ENCODE results near the gene BOLA2B. TPM values are rescaled to one million over a fixed set of nuclear protein-coding genes. Genes with fewer than 3 reads are reported as not detected.
A peak's percentile ranks its signal among the peaks of the same experiment; 100 is the strongest.
"Not testable (repeated sequence)": the region's sequence is repeated elsewhere in the genome, so short reads cannot be mapped to it uniquely, and the experiment has no call there.

BOLA2B gene
- total RNA-seq, 1 donor from 2014 or later = 49.5 TPM

GRCh38 chr16:30185683-30186421 is 7.6 kb downstream of the BOLA2B start:
- intact Hi-C loops (cut with micrococcal nuclease) = no loop called here
- ATAC-seq (peak; percentile 24), DNase-seq (peak; percentile 73)

GRCh38 chr16:30184891-30185682 is 8.4 kb downstream of the BOLA2B start:
- ATAC-seq (no peak), DNase-seq (peak; percentile 33)
- intact Hi-C loops (cut with micrococcal nuclease) = no loop called here

- ATAC-seq (no peak), DNase-seq (peak; percentile 56)
- intact Hi-C loops (cut with micrococcal nuclease) = no loop called here
These were observed 9.2 kb downstream of the BOLA2B start for GRCh38 chr16:30184096-30184890.

GRCh38 chr16:30183233-30184095 is 10.0 kb downstream of the BOLA2B start, which contains the start of gene CORO1A:
TSS of gene CORO1A (plus strand) at chr16:30183602. CDS start at chr16:30185210, 1,608 bp downstream.
- intact Hi-C loops (cut with micrococcal nuclease) = no loop called here
- DNase-seq (peak; percentile 92), ATAC-seq (peak; percentile 89)

- intact Hi-C loops (cut with micrococcal nuclease) = no loop called here
- DNase-seq (no peak), ATAC-seq (no peak)
These were observed 12.7 kb downstream of the BOLA2B start for GRCh38 chr16:30180741-30181140.

- ATAC-seq = no peak
- intact Hi-C loops (cut with micrococcal nuclease) = no loop called here
- DNase-seq = no peak
These were observed 13.5 kb downstream of the BOLA2B start for GRCh38 chr16:30179931-30180330.

GRCh38 chr16:30179195-30179594 is 14.3 kb downstream of the BOLA2B start:
- intact Hi-C loops (cut with micrococcal nuclease) = no loop called here
- no peak for DNase-seq

GRCh38 chr16:30176876-30177275 is 16.6 kb downstream of the BOLA2B start:
- intact Hi-C loops (cut with micrococcal nuclease); ATAC-seq: not testable (repeated sequence)
- DNase-seq = peak; percentile 26

More at GRCh38 chr16:30179195-30179594, 14.3 kb downstream of the BOLA2B start:
- ATAC-seq = no peak

GRCh38 chr16:30173054-30173453 is 20.4 kb downstream of the BOLA2B start:
- no peak for DNase-seq
- no peak for ATAC-seq
- intact Hi-C loops (cut with micrococcal nuclease) = no loop called here

- DNase-seq; intact Hi-C loops (cut with micrococcal nuclease); ATAC-seq: not testable (repeated sequence)
These were observed 23.3 kb downstream of the BOLA2B start for GRCh38 chr16:30170145-30170544.

GRCh38 chr16:30169416-30169815 is 24.1 kb downstream of the BOLA2B start:
- DNase-seq; intact Hi-C loops (cut with micrococcal nuclease): not testable (repeated sequence)

GRCh38 chr16:30168746-30169145 is 24.7 kb downstream of the BOLA2B start:
- intact Hi-C loops (cut with micrococcal nuclease); ATAC-seq; DNase-seq: not testable (repeated sequence)

More at GRCh38 chr16:30169416-30169815, 24.1 kb downstream of the BOLA2B start:
- ATAC-seq = not testable (repeated sequence)

- peak; percentile 56 for ATAC-seq
- no peak for DNase-seq
- intact Hi-C loops (cut with micrococcal nuclease) = no loop called here
These were observed 27.1 kb downstream of the BOLA2B start for GRCh38 chr16:30166202-30166902.

- DNase-seq (no peak), ATAC-seq (no peak)
- intact Hi-C loops (cut with micrococcal nuclease) = no loop called here
These were observed 29.9 kb downstream of the BOLA2B start for GRCh38 chr16:30163538-30163937.

GRCh38 chr16:30157214-30157613 is 36.3 kb downstream of the BOLA2B start:
- ATAC-seq (no peak), DNase-seq (no peak)
- intact Hi-C loops (cut with micrococcal nuclease) = no loop called here

- intact Hi-C loops (cut with micrococcal nuclease) = no loop called here
- ATAC-seq (no peak), DNase-seq (no peak)
These were observed 38.3 kb downstream of the BOLA2B start for GRCh38 chr16:30155188-30155587.

GRCh38 chr16:30152517-30152916 is 40.9 kb downstream of the BOLA2B start:
- no peak for DNase-seq
- ATAC-seq = no peak
- intact Hi-C loops (cut with micrococcal nuclease) = no loop called here

GRCh38 chr16:30151091-30151490 is 42.4 kb downstream of the BOLA2B start:
- no peak for ATAC-seq
- intact Hi-C loops (cut with micrococcal nuclease) = no loop called here
- DNase-seq = no peak

All from left ventricle myocardium superior (tissue), 1 donor.